ENCODE results near the gene FRAS1. TPM values are rescaled to one million over a fixed set of nuclear protein-coding genes. Genes with fewer than 3 reads are reported as not detected.
A peak's percentile ranks its signal among the peaks of the same experiment; 100 is the strongest.

Gene FRAS1
- total RNA-seq, 1 donor from 2014 or later, result 13.7 TPM

- DNase-seq (ENCODE audit: low read depth), result no peak
- Histone ChIP-seq H3K4me3 (ENCODE audit: low read depth, low read length) (no peak overlapping the region), H3K27me3 (ENCODE audit: control insufficient read depth, insufficient read depth, low read length) (no peaks in the 10 kb centered on the region), H3K36me3 (ENCODE audit: control insufficient read depth, insufficient read depth, low read length) (no peaks in the 10 kb centered on the region)
- FAIRE-seq, result no peak
- TF ChIP-seq CTCF (IDR thresholded peaks at IDR 0.05; ENCODE audit: insufficient read depth, low read length, severe bottlenecking), result no peak
These were observed 38.0 kb downstream of the FRAS1 start for GRCh38 chr4:78095081-78095480.

DNA sequence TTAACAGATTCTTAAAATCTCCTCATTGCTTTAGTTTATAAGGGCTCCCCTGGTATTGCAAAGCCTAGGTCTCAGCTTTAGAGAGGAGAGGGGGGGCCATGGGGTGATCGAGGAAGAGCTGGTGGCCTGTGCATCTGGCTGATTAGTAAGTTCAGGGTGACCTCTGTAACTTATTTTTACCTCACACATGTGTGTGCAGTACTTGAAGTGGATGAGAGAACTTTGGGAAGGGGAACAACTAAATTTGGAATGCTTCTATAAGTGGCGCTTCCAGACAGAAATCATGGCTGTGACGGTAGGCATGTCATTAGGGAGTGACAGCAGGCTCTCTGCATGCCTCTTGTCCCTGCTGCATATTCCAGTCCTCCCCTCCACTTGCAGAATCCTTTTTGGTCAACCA, 41.9 kb downstream of the FRAS1 start:
- no peak for FAIRE-seq
- Histone ChIP-seq H3K36me3 (ENCODE audit: control insufficient read depth, insufficient read depth, low read length) (no peaks in the 10 kb centered on the region), H3K27me3 (ENCODE audit: control insufficient read depth, insufficient read depth, low read length) (no peaks in the 10 kb centered on the region), H3K4me3 (ENCODE audit: low read depth, low read length) (no peak overlapping the region)
- no peak for TF ChIP-seq CTCF (IDR thresholded peaks at IDR 0.05; ENCODE audit: insufficient read depth, low read length, severe bottlenecking)
- DNase-seq (ENCODE audit: low read depth), result no peak

- DNase-seq (ENCODE audit: low read depth), result no peak
- no peak for FAIRE-seq
- no peaks in the 10 kb centered on the region for H3K36me3 ChIP-seq (ENCODE audit: control insufficient read depth, insufficient read depth, low read length)
- no peak overlapping the region for H3K4me3 ChIP-seq (ENCODE audit: low read depth, low read length)
- H3K27me3 ChIP-seq (ENCODE audit: control insufficient read depth, insufficient read depth, low read length), result no peaks in the 10 kb centered on the region
- TF ChIP-seq CTCF (IDR thresholded peaks at IDR 0.05; ENCODE audit: insufficient read depth, low read length, severe bottlenecking), result no peak
These were observed 42.9 kb downstream of the FRAS1 start for GRCh38 chr4:78100060-78100459.

GRCh38 chr4:78119698-78120097, 62.6 kb downstream of the FRAS1 start:
- no peaks in the 10 kb centered on the region for H3K36me3 ChIP-seq (ENCODE audit: control insufficient read depth, insufficient read depth, low read length)
- DNase-seq (ENCODE audit: low read depth) (peak; percentile 22), FAIRE-seq (peak; percentile 13)
- H3K27me3 ChIP-seq (ENCODE audit: control insufficient read depth, insufficient read depth, low read length), result no peaks in the 10 kb centered on the region
- H3K4me3 ChIP-seq (ENCODE audit: low read depth, low read length), result no peak overlapping the region
- TF ChIP-seq CTCF (IDR thresholded peaks at IDR 0.05; ENCODE audit: insufficient read depth, low read length, severe bottlenecking), result no peak

GRCh38 chr4:78120144-78120880, 63.2 kb downstream of the FRAS1 start:
- no peak for DNase-seq (ENCODE audit: low read depth)
- Histone ChIP-seq H3K27me3 (ENCODE audit: control insufficient read depth, insufficient read depth, low read length) (no peaks in the 10 kb centered on the region), H3K36me3 (ENCODE audit: control insufficient read depth, insufficient read depth, low read length) (no peaks in the 10 kb centered on the region), H3K4me3 (ENCODE audit: low read depth, low read length) (no peak overlapping the region)
- no peak for TF ChIP-seq CTCF (IDR thresholded peaks at IDR 0.05; ENCODE audit: insufficient read depth, low read length, severe bottlenecking)
- FAIRE-seq, result no peak
